Suprapubic skin (tissue), 4 donors: Measurements from ENCODE around the gene SLIT1. TPM values are rescaled to one million over a fixed set of nuclear protein-coding genes. Genes with fewer than 3 reads are reported as not detected.

Experiments
- DNase-seq, 2 donors: peaks; one replicate each; pipeline ENCODE4 v3.0.0-alpha.2; 2019; ENCODE audit warnings: low spot score in 2 of 2
- H3K27ac ChIP-seq: fragments of 200-600 bp; sonication (generic); one replicate; pipeline ENCODE4 v1.5.1; 2019
- H3K27me3 ChIP-seq: fragments of 200-600 bp; sonication (generic); one replicate; pipeline ENCODE4 v1.5.1; 2019
- H3K36me3 ChIP-seq: fragments of 200-600 bp; sonication (generic); one replicate; pipeline ENCODE4 v1.5.1; 2019
- H3K4me1 ChIP-seq: fragments of 200-600 bp; sonication (generic); one replicate; pipeline ENCODE4 v1.5.1; 2019
- H3K4me3 ChIP-seq: fragments of 200-600 bp; sonication (generic); one replicate; pipeline ENCODE4 v1.5.1; 2019; ENCODE audit warnings: mild to moderate bottlenecking
- H3K9me3 ChIP-seq: fragments of 200-600 bp; sonication (generic); one replicate; pipeline ENCODE4 v1.5.1; 2019
- CTCF ChIP-seq, 2 donors: fragments of 200-600 bp in 1 of 2; fragments of 450-650 bp in 1 of 2; sonication (generic) in 1 of 2; IDR thresholded peaks; one replicate each; pipeline ENCODE4 v1.5.1; 2016 to 2019; ENCODE audit warnings: antibody characterized with exemption in 2 of 2, mild to moderate bottlenecking in 1 of 2, moderate library complexity in 1 of 2
- EP300 ChIP-seq: sonication (generic); formaldehyde crosslinking; IDR thresholded peaks from one replicate; pipeline ENCODE4 v1.6.1; 2017; ENCODE audit warnings: antibody characterized with exemption
- POLR2A ChIP-seq, 2 donors: fragments of 450-650 bp; IDR thresholded peaks; one replicate each; pipeline ENCODE4 v1.6.1; 2017; ENCODE audit warnings: antibody characterized with exemption in 2 of 2, mild to moderate bottlenecking in 2 of 2, moderate library complexity in 2 of 2
- POLR2AphosphoS5 ChIP-seq, 3 donors: sonication (generic); formaldehyde crosslinking; IDR thresholded peaks; one replicate each; pipeline ENCODE4 v1.6.1; 2017; ENCODE audit warnings: antibody characterized with exemption in 3 of 3
- WGBS: methylation state at CpG from one replicate; pipeline ENCODE4 v1.1.5; 2018; 5-methylcytosine and 5-hydroxymethylcytosine counted together
- total RNA-seq, 4 donors: library from RNA; depleted of rRNA; stranded (reverse); fragments of >200 nt; gene quantifications; one replicate each; pipeline ENCODE4 v1.1.0, GENCODE V29; 2016

The SLIT1 gene
- total RNA-seq, 4 donors from 2014 or later, result 0.10 to 0.40 (median 0.11) TPM; not detected in 1

GRCh38 chr10:97149079-97149531, 36.7 kb downstream of the SLIT1 start:
- Histone ChIP-seq H3K4me3 (no peak overlapping the region), H3K27ac (no peak overlapping the region), H3K9me3 (no peaks in the 10 kb centered on the region), H3K4me1 (no peaks in the 10 kb centered on the region), H3K36me3 (no peaks in the 10 kb centered on the region), H3K27me3 (peaks cover 11% of the 10 kb centered on the region)
- no peak for DNase-seq
- 91% methylated on average over 9 of the region's 16 CpGs for WGBS
- TF ChIP-seq EP300 (no peak), POLR2A (IDR thresholded peaks at IDR 0.05) (no peak), POLR2AphosphoS5 (IDR thresholded peaks at IDR 0.05) (no peak), CTCF (IDR thresholded peaks at IDR 0.05) (no peak)

- no peak overlapping the region for H3K4me3 ChIP-seq
- no peaks in the 10 kb centered on the region for H3K36me3 ChIP-seq
- peaks cover 3% of the 10 kb centered on the region for H3K4me1 ChIP-seq
- no peak overlapping the region for H3K27ac ChIP-seq
- H3K9me3 ChIP-seq, result no peaks in the 10 kb centered on the region
- H3K27me3 ChIP-seq, result peaks cover 37% of the 10 kb centered on the region
- no peak for DNase-seq
- TF ChIP-seq CTCF (IDR thresholded peaks at IDR 0.05), result no peak
- no peak for TF ChIP-seq EP300
- no peak for TF ChIP-seq POLR2AphosphoS5 (IDR thresholded peaks at IDR 0.05)
- TF ChIP-seq POLR2A (IDR thresholded peaks at IDR 0.05), result no peak
- WGBS, result 100% methylated on average over 1 of the region's 2 CpGs
Observed at GRCh38 chr10:97144297-97144696, 41.5 kb downstream of the SLIT1 start.

GRCh38 chr10:97142834-97143233, 42.9 kb downstream of the SLIT1 start:
- Histone ChIP-seq H3K36me3 (no peaks in the 10 kb centered on the region), H3K4me1 (peaks cover 3% of the 10 kb centered on the region), H3K9me3 (no peaks in the 10 kb centered on the region), H3K27me3 (peaks cover 37% of the 10 kb centered on the region), H3K27ac (no peak overlapping the region), H3K4me3 (no peak overlapping the region)
- TF ChIP-seq POLR2A (IDR thresholded peaks at IDR 0.05) (no peak), POLR2AphosphoS5 (IDR thresholded peaks at IDR 0.05) (no peak), CTCF (IDR thresholded peaks at IDR 0.05) (no peak), EP300 (no peak)
- 97% methylated on average over 2 of the region's 2 CpGs for WGBS
- DNase-seq, result no peak

- Histone ChIP-seq H3K36me3 (no peaks in the 10 kb centered on the region), H3K4me1 (peaks cover 3% of the 10 kb centered on the region), H3K27me3 (peaks cover 37% of the 10 kb centered on the region), H3K27ac (no peak overlapping the region), H3K4me3 (no peak overlapping the region), H3K9me3 (no peaks in the 10 kb centered on the region)
- no peak for DNase-seq
- WGBS, result 43% methylated on average over 23 of the region's 23 CpGs
- TF ChIP-seq EP300 (no peak), CTCF (IDR thresholded peaks at IDR 0.05) (no peak), POLR2A (IDR thresholded peaks at IDR 0.05) (no peak), POLR2AphosphoS5 (IDR thresholded peaks at IDR 0.05) (no peak)
Observed at GRCh38 chr10:97140902-97141745, 44.6 kb downstream of the SLIT1 start.

- no peaks in the 10 kb centered on the region for H3K9me3 ChIP-seq
Observed at GRCh38 chr10:97140049-97140846, 45.5 kb downstream of the SLIT1 start.

More at GRCh38 chr10:97140049-97140846, 45.5 kb downstream of the SLIT1 start:
- Histone ChIP-seq H3K27ac (no peak overlapping the region), H3K4me3 (no peak overlapping the region), H3K27me3 (peaks cover 42% of the 10 kb centered on the region), H3K4me1 (peaks cover 3% of the 10 kb centered on the region), H3K36me3 (no peaks in the 10 kb centered on the region)
- TF ChIP-seq CTCF (IDR thresholded peaks at IDR 0.05), result no peak
- no peak for DNase-seq
- 45% methylated on average over 16 of the region's 23 CpGs for WGBS
